Mucosa of stomach (tissue), 1 donor: ENCODE data around the gene C15orf62.

ENCODE experiments used
- H3K27me3 ChIP-seq: one replicate; pipeline ENCODE4 v1.7.0; 2013; ENCODE audit warnings: mild to moderate bottlenecking, low read length; ENCODE audit not compliant: control insufficient read depth, insufficient read depth
- H3K36me3 ChIP-seq: one replicate; pipeline ENCODE4 v1.7.0; 2013; ENCODE audit warnings: low read length; ENCODE audit not compliant: control insufficient read depth, insufficient read depth
- H3K4me1 ChIP-seq: one replicate; pipeline ENCODE4 v1.7.0; 2013; ENCODE audit warnings: mild to moderate bottlenecking, low read length; ENCODE audit not compliant: control insufficient read depth, insufficient read depth
- H3K4me3 ChIP-seq: one replicate; pipeline ENCODE4 v1.7.0; 2013; ENCODE audit warnings: low read length
- H3K9ac ChIP-seq: one replicate; pipeline ENCODE4 v1.7.0; 2013; ENCODE audit warnings: mild to moderate bottlenecking, low read length, moderate library complexity
- H3K9me3 ChIP-seq: one replicate; pipeline ENCODE4 v1.7.0; 2013; ENCODE audit warnings: mild to moderate bottlenecking, low read length, moderate library complexity; ENCODE audit not compliant: control insufficient read depth
- donor health status: Pancreatic carcinoma.

The C15orf62 gene

DNA sequence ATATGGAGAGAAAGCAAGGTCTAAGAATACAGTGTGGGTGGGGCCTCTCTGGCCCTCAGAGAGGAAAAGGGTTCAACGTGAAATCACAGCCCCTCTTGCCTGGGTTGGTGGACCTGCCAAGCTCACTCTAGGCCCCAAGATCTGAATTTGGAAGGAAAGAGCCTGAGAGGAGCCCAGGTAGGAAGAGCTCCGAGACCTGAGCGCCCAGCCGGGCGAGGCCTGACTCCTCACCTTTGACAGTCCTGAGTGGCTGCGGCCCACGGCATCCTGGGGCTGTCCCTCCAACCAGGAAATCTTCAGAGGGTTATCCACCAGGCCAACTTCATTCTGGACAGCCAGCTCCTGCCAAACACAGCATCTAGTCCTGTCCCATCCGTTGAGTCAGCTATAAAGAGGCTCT is 3.7 kb downstream of the C15orf62 start:
- H3K4me1 ChIP-seq: peaks cover 42% of the 10 kb centered on the region
- no peaks in the 10 kb centered on the region for H3K9me3 ChIP-seq
- peaks cover 24% of the 10 kb centered on the region for H3K36me3 ChIP-seq
- H3K9ac ChIP-seq: no peak overlapping the region
- H3K4me3 ChIP-seq: no peak overlapping the region
- H3K27me3 ChIP-seq: no peaks in the 10 kb centered on the region

DNA sequence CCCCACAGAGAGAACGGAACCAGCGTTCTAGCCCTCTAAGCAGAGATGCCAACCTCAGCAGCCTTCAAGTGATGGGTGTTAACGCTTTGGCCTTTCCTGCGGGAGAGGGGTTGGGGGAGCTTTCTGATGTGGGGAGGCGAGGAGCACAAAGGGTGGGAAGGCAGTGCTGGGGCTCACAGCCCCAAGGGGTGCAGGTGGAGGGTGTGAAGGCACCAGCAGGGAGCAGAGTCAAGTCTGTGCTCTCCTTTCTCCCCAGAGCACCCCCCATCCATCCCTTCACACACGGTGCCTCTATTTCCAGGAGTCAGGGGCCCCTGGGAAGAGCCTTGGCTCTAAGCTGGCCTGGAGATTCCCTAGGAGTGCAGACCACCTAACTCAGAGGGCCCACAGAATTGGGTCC is 4.1 kb downstream of the C15orf62 start:
- Histone ChIP-seq H3K4me3 (no peak overlapping the region), H3K27me3 (no peaks in the 10 kb centered on the region), H3K9ac (no peak overlapping the region), H3K4me1 (peaks cover 38% of the 10 kb centered on the region), H3K9me3 (no peaks in the 10 kb centered on the region), H3K36me3 (peaks cover 24% of the 10 kb centered on the region)

DNA sequence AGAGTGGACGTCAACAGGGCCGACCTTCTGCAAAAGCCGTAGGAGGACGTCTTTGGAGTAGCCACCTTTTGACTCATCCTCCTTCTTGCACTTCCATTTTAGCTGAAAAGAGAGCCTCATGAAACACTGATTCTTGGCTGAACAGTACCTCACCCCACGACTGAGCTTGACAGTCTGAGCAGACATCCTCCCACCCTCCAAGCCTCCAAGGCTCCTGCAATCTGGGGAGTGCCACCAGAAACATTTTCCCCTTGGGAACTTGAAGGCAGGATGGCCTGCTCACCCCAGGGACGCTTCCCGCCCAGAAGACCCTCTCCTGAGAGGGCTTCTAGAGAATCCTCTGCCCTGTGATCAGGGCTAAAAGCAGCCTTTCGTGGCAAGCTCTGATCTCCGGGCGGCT is 5.2 kb downstream of the C15orf62 start:
- Histone ChIP-seq H3K4me3 (no peak overlapping the region), H3K9ac (no peak overlapping the region), H3K36me3 (peaks cover 33% of the 10 kb centered on the region), H3K9me3 (no peaks in the 10 kb centered on the region), H3K27me3 (no peaks in the 10 kb centered on the region), H3K4me1 (peaks cover 27% of the 10 kb centered on the region)

DNA sequence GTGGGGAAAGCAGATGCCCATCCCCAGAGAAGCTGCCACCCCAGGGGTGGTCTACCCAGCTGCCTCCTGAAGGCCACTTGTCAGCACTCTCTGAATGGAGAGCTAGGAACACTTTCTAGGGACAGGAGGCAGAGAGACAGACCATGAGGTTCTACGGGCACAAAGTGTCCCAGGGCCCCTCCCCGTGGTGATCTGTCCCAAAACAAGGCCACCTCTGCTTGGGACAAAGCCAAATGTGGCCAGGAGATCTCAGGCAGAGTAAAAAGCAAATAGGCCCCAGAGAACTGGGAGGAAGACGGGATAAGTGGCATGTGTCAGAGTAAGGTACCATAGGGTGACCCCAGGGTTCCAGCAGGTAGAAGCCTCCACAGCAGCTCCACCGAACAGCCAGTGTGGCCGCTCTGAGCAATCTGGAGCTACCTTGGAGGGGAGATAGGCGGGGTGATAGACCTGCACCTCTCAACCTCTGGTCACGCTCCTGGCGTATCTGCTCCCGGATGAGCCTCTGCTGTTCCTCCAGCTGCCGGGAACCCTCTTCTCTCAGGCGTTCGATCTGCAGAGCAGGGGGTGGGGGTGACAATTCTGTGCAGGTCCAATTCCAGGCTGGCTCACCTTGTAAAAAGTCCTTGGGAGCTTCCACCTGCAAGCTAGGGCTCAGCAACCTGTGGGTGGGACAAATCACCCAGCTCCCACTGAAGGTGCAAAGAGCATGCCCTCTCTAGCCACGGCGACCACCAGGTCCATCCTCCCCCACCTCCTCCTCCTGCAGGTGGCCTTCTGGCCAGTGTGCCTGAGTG is 6.2 kb downstream of the C15orf62 start:
- Histone ChIP-seq H3K36me3 (peaks cover 34% of the 10 kb centered on the region), H3K27me3 (no peaks in the 10 kb centered on the region), H3K4me3 (no peak overlapping the region)

DNA sequence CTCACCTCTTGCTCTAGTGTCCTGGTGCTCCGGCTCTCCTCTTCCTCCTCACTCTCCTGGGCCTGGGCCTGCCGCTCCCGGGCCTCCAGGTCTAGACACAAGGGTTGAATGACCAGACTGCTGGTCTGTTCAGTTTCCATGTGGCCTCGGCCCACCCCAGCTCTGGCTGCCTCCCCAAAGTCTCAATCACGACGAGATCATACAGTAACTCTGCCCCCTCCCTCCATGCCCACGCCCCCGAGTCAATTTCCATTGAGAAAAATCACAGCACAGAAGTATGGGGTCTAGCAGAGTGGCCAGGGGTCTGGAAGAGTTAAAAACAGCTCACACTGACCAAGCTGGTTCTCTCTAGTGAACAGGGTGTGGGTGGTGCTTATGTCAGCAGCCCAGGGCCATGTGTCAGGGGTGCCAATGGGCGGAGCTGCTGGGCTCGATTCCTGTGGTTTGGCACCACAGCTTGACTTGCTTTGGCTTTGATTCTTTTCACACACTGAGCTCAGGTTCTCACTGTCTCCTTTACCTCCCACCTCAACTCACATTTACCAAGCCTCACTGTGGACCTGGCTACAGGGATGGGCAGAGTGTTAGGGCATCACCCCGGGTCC is 6.9 kb downstream of the C15orf62 start:
- H3K36me3 ChIP-seq: peaks cover 34% of the 10 kb centered on the region
- peak overlapping the region; percentile 47 for H3K9ac ChIP-seq
- peaks cover 17% of the 10 kb centered on the region for H3K4me1 ChIP-seq
- H3K9me3 ChIP-seq: no peaks in the 10 kb centered on the region
- no peak overlapping the region for H3K4me3 ChIP-seq
- no peaks in the 10 kb centered on the region for H3K27me3 ChIP-seq

More for the DNA sequence above, 6.2 kb downstream of the C15orf62 start:
- H3K4me1 ChIP-seq: peaks cover 18% of the 10 kb centered on the region
- H3K9me3 ChIP-seq: no peaks in the 10 kb centered on the region
- peak overlapping the region; percentile 47 for H3K9ac ChIP-seq

DNA sequence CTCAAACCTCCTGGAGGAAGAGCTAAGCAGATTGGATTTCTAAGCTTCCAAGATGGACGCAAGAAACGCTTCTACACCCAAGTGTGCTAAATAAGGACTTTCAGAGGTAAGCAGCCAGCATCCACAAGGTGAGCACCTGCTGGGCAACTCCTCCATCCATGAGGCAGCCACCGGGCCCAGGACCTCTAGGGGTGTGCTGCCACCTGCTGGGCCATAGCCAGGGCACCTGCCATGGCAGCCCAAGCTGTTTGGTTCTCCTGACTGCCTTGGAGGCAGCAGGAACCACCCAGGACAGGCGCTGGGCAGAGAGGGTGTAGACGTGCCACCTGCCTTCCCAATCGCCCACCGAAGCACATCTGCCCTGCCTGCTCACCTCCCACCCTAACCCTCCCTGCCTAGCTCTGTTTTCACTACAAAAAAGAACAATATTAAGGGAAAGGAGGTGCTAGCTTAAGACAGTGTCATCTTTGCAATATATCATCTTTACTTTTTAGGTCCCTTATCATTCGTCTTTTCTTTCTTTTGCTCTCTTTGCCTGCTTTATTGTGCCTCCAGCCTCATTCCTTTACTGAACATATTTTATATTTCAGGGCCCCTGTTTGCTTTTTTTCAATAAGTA is 12.9 kb downstream of the C15orf62 start:
- Histone ChIP-seq H3K36me3 (peaks cover 11% of the 10 kb centered on the region), H3K4me1 (peaks cover 27% of the 10 kb centered on the region), H3K27me3 (no peaks in the 10 kb centered on the region), H3K4me3 (no peak overlapping the region), H3K9me3 (no peaks in the 10 kb centered on the region), H3K9ac (no peak overlapping the region)

DNA sequence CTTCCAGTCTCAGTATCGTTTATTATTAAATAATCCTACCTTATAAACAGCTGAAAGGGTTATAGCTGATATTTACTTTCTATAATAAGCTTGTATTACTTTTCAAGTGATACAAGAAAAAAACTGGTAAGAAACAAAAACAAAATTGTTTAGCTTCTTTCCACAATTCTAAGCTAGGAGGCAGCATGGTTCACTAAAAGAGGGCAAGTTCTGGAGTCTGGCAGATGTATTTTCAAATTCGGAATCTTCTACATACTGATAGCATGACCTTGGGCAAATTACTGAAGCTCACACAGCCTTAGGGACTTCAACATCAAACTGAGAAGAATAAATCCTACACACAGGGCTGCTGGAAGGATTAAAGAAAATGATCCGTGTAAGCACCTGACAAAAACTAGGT is 15.4 kb downstream of the C15orf62 start:
- Histone ChIP-seq H3K4me3 (no peak overlapping the region), H3K36me3 (no peaks in the 10 kb centered on the region), H3K4me1 (peaks cover 43% of the 10 kb centered on the region), H3K9me3 (no peaks in the 10 kb centered on the region), H3K27me3 (no peaks in the 10 kb centered on the region), H3K9ac (peak overlapping the region; percentile 30)

DNA sequence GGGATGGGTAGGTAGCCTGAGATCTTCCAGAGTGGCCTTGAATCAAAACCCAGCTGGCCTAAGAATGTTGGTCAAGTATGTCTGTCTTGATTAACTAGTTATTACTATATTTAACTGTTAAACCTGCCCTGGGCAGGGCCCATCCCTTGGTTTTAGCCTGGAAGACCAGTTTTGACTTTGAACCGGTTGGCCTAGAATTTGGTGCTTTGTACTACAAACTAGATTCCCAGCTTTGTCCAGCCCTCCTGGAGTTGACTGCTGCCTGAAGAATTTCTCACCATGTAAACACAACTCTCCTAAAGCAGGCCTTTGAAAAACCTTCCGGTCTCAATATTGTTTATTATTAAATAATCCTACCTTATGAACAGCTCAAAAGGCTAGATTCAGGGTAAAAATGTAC is 16.0 kb downstream of the C15orf62 start:
- Histone ChIP-seq H3K27me3 (no peaks in the 10 kb centered on the region), H3K4me1 (peaks cover 47% of the 10 kb centered on the region), H3K9me3 (no peaks in the 10 kb centered on the region), H3K4me3 (no peak overlapping the region), H3K9ac (peak overlapping the region; percentile 30), H3K36me3 (no peaks in the 10 kb centered on the region)

DNA sequence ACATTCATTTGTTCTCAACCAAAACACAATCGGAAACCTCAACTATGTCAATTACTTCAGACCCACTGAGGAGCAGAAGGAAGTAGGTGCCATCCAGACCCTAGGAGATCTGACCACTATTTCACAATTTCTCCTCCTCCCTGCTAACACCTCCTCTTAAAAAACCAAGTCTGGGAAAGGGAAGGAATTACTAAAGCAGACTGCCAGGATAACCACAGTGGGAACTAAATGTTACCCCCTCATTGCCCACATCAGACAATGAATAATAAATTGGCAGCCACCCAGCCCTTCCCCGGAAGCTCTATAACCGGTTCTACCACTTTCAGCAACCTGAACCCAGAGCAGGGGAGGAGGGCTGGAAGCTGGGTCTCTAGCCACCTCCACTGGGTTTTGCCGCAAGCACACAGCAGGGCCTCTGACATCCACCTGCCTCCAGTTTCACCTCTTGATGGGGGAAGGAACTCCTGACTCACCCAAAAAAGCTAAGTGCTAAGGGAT is 17.6 kb downstream of the C15orf62 start:
- Histone ChIP-seq H3K4me1 (peaks cover 52% of the 10 kb centered on the region), H3K4me3 (no peak overlapping the region), H3K36me3 (no peaks in the 10 kb centered on the region), H3K27me3 (no peaks in the 10 kb centered on the region), H3K9me3 (no peaks in the 10 kb centered on the region), H3K9ac (peak overlapping the region; percentile 54)

DNA sequence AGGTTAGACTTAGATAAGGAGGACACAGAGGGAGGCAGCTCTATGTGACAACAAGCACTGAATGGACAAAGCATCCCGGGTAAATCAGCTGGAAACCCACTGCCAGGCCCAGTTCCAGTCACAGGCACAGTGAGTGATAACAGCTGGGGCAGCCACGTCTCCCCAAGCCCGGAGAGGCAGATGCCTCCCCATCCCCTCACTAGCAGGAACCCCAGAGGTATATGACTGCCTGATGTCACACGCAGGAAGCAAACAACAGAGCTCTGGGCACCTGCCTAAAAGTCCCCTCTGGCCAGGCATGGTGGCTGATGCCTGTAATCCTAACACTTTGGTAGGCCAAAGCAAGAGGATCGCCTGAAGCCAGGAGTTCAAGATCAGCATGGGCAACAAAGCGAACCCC is 18.2 kb downstream of the C15orf62 start:
- H3K4me3 ChIP-seq: no peak overlapping the region
- no peaks in the 10 kb centered on the region for H3K36me3 ChIP-seq
- H3K27me3 ChIP-seq: no peaks in the 10 kb centered on the region
- H3K9ac ChIP-seq: peak overlapping the region; percentile 54
- H3K4me1 ChIP-seq: peaks cover 54% of the 10 kb centered on the region
- no peaks in the 10 kb centered on the region for H3K9me3 ChIP-seq

DNA sequence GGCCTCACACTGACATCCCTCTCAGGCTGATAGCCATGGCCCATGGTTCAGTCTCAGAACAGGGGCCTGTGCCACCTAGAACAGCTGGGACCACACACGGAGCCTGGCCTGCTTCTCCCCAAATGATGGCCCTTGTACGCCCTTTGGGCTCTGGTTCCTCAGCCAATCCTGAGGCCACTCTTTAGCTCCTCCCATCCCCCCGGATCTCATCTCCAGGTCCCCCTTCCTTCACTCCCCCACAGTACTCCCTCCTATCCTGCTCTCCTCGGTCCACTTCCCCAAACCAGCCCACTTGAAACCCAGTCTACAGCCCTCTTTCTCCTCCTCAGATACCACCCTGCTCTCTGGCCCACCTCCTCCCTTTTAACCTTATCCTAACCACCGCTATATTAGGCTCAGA is 19.3 kb downstream of the C15orf62 start:
- Histone ChIP-seq H3K27me3 (no peaks in the 10 kb centered on the region), H3K36me3 (no peaks in the 10 kb centered on the region), H3K4me3 (no peak overlapping the region), H3K9ac (peak overlapping the region; percentile 30), H3K9me3 (no peaks in the 10 kb centered on the region), H3K4me1 (peaks cover 65% of the 10 kb centered on the region)

DNA sequence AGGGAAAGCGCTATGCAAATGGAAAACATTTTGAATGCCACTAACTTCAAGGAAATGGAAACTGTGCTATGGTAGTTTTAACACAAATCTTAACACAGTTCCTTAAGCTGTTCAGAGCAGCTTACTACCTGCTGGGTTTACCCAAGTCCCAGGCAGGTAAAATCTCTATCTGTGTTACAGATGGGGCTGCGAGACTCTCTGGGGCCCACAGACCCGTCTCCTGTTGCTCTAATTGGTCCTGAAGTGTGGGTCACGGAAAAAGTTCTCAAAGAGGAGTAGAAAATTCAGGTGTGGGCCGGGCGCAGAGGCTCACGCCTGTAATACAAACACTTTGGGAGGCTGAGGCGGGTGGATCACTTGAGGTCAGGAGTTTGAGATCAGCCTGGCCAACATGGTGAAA is 20.2 kb downstream of the C15orf62 start:
- H3K36me3 ChIP-seq: no peaks in the 10 kb centered on the region
- peak overlapping the region; percentile 24 for H3K9ac ChIP-seq
- no peak overlapping the region for H3K4me3 ChIP-seq
- peaks cover 68% of the 10 kb centered on the region for H3K4me1 ChIP-seq
- no peaks in the 10 kb centered on the region for H3K27me3 ChIP-seq
- no peaks in the 10 kb centered on the region for H3K9me3 ChIP-seq
